SU-DHL-6 (cell line): ENCODE measurements around the gene METTL13.

Experiments
- H2AFZ ChIP-seq: fragments of 200-600 bp; sonication (generic); 2 replicates; pipeline ENCODE4 v1.6.1; 2014; ENCODE audit warnings: low read depth, mild to moderate bottlenecking, moderate library complexity, mixed read lengths, antibody characterized with exemption, low read length; ENCODE audit not compliant: severe bottlenecking
- H3F3A ChIP-seq: fragments of 200-600 bp; shearing (Covaris generic); 2 replicates; pipeline ENCODE4 v1.6.0; 2016; ENCODE audit warnings: antibody characterized with exemption, mild to moderate bottlenecking; ENCODE audit not compliant: insufficient read depth
- H3K27ac ChIP-seq: fragments of 200-600 bp; sonication (generic); 2 replicates; pipeline ENCODE4 v1.5.1; 2016; ENCODE audit warnings: low read depth, mild to moderate bottlenecking, low read length, moderate library complexity, mixed read lengths
- H3K27me3 ChIP-seq: fragments of 200-600 bp; sonication (generic), shearing (Covaris generic); 2 replicates; pipeline ENCODE4 v1.6.0; 2014; ENCODE audit warnings: mild to moderate bottlenecking, low read length
- H3K36me3 ChIP-seq: fragments of 200-600 bp; sonication (generic); 2 replicates; pipeline ENCODE4 v1.6.1; 2014; ENCODE audit warnings: mild to moderate bottlenecking, low read length, mixed read lengths
- H3K4me2 ChIP-seq: fragments of 300-600, 200-600 bp; shearing (Covaris generic), sonication (generic); 2 replicates; pipeline ENCODE4 v1.6.0; 2014; ENCODE audit warnings: low read length, low read depth, mild to moderate bottlenecking; ENCODE audit not compliant: poor library complexity, severe bottlenecking
- H3K4me3 ChIP-seq: fragments of 200-600 bp; sonication (generic); 2 replicates; pipeline ENCODE4 v1.5.1; 2014; ENCODE audit warnings: antibody characterized with exemption, low read length, mild to moderate bottlenecking, mixed read lengths; ENCODE audit not compliant: insufficient read depth, poor library complexity, severe bottlenecking
- H3K79me2 ChIP-seq: fragments of 200-600 bp; sonication (generic); 2 replicates; pipeline ENCODE4 v1.6.1; 2014; ENCODE audit warnings: mild to moderate bottlenecking, low read length, moderate library complexity; ENCODE audit not compliant: insufficient read depth
- H3K9ac ChIP-seq: fragments of 200-600 bp; sonication (generic); 2 replicates; pipeline ENCODE4 v1.7.0; 2014; ENCODE audit warnings: mild to moderate bottlenecking, low read length
- H3K9me2 ChIP-seq: fragments of 200-600 bp; sonication (generic); replicated peaks from 2 replicates; pipeline ENCODE4 v1.6.1; 2014; ENCODE audit warnings: low read length; ENCODE audit not compliant: insufficient read depth
- H3K9me3 ChIP-seq: fragments of 200-600 bp; sonication (generic); 2 replicates; pipeline ENCODE4 v1.6.1; 2014; ENCODE audit warnings: low read length, mixed read lengths; ENCODE audit not compliant: insufficient read depth
- H4K20me1 ChIP-seq: fragments of 200-600 bp; sonication (generic); 2 replicates; pipeline ENCODE4 v1.6.1; 2014; ENCODE audit warnings: low read depth, mild to moderate bottlenecking, antibody characterized with exemption, low read length, moderate library complexity, mixed read lengths
- CTCF ChIP-seq: fragments of 200-600 bp; sonication (generic); IDR thresholded peaks from one replicate; pipeline ENCODE4 v1.5.1; 2017; ENCODE audit warnings: antibody characterized with exemption, mild to moderate bottlenecking, low read length, moderate library complexity; ENCODE audit not compliant: insufficient read depth, poor library complexity, severe bottlenecking
- EZH2phosphoT487 ChIP-seq: fragments of 200-600 bp; sonication (generic), shearing (Covaris generic); conservative IDR thresholded peaks from 2 replicates; pipeline ENCODE4 v1.6.1; 2018; ENCODE audit warnings: mild to moderate bottlenecking, antibody characterized with exemption, low read length, moderate library complexity, mixed read lengths

Gene METTL13

GRCh38 chr1:171803461-171804022, 22.1 kb downstream of the METTL13 start:
- Histone ChIP-seq H3K9ac (no peak overlapping the region), H3K9me2 (no peaks in the 10 kb centered on the region), H3K27me3 (no peaks in the 10 kb centered on the region), H3K36me3 (no peaks in the 10 kb centered on the region), H3K4me3 (no peak overlapping the region), H3F3A (no peaks in the 10 kb centered on the region), H3K27ac (no peak overlapping the region), H2AFZ (no peak overlapping the region), H3K4me2 (no peak overlapping the region), H3K79me2 (no peaks in the 10 kb centered on the region), H3K9me3 (no peaks in the 10 kb centered on the region), H4K20me1 (no peaks in the 10 kb centered on the region)
- no peak for TF ChIP-seq EZH2phosphoT487
- no peak for TF ChIP-seq CTCF

- H3K9me2 ChIP-seq = no peaks in the 10 kb centered on the region
- no peaks in the 10 kb centered on the region for H4K20me1 ChIP-seq
- no peaks in the 10 kb centered on the region for H3F3A ChIP-seq
- H2AFZ ChIP-seq = no peak overlapping the region
- H3K9me3 ChIP-seq = no peaks in the 10 kb centered on the region
- no peak for TF ChIP-seq EZH2phosphoT487
- no peak for TF ChIP-seq CTCF
- H3K36me3 ChIP-seq = no peaks in the 10 kb centered on the region
- H3K27ac ChIP-seq = no peak overlapping the region
- H3K4me3 ChIP-seq = no peak overlapping the region
- H3K4me2 ChIP-seq = no peak overlapping the region
- H3K79me2 ChIP-seq = no peaks in the 10 kb centered on the region
- H3K27me3 ChIP-seq = no peaks in the 10 kb centered on the region
- H3K9ac ChIP-seq = no peak overlapping the region
These were observed 24.1 kb downstream of the METTL13 start for GRCh38 chr1:171805395-171806115.

- Histone ChIP-seq H3K36me3 (no peaks in the 10 kb centered on the region), H3K9ac (no peak overlapping the region), H3K79me2 (no peaks in the 10 kb centered on the region), H3K27ac (no peak overlapping the region), H3K9me2 (no peaks in the 10 kb centered on the region), H3K4me2 (no peak overlapping the region), H3K9me3 (no peaks in the 10 kb centered on the region), H3F3A (no peaks in the 10 kb centered on the region), H3K27me3 (no peaks in the 10 kb centered on the region), H2AFZ (no peak overlapping the region), H4K20me1 (no peaks in the 10 kb centered on the region), H3K4me3 (no peak overlapping the region)
- no peak for TF ChIP-seq CTCF
These were observed 26.1 kb downstream of the METTL13 start for GRCh38 chr1:171807556-171807955.
